Activated naive CD8-positive, alpha-beta T cell (primary cell): ENCODE measurements around the gene RBBP7.

Source experiments
- H3K27ac Mint-ChIP-seq: one replicate; pipeline ENCODE4 v1.8.0; 2021; ENCODE audit warnings: mixed read lengths
- H3K27me3 Mint-ChIP-seq: one replicate; pipeline ENCODE4 v1.8.0; 2021; ENCODE audit warnings: mixed read lengths
- H3K36me3 Mint-ChIP-seq: one replicate; pipeline ENCODE4 v1.8.0; 2021; ENCODE audit warnings: mixed read lengths
- H3K4me1 Mint-ChIP-seq: one replicate; pipeline ENCODE4 v1.8.0; 2021; ENCODE audit warnings: low read depth, mixed read lengths
- H3K4me3 Mint-ChIP-seq: one replicate; pipeline ENCODE4 v1.8.0; 2021; ENCODE audit warnings: mild to moderate bottlenecking, mixed read lengths
- H3K9me3 Mint-ChIP-seq: one replicate; pipeline ENCODE4 v1.8.0; 2021; ENCODE audit warnings: low read depth, mixed read lengths

The RBBP7 gene

GRCh38 chrX:16822723-16823122 is 47.4 kb downstream of the RBBP7 start:
- H3K27me3 Mint-ChIP-seq, result no peaks in the 10 kb centered on the region
- no peaks in the 10 kb centered on the region for H3K9me3 Mint-ChIP-seq
- peak overlapping the region; percentile 30 for H3K27ac Mint-ChIP-seq
- H3K4me1 Mint-ChIP-seq, result peaks cover 2% of the 10 kb centered on the region
- no peaks in the 10 kb centered on the region for H3K36me3 Mint-ChIP-seq
- H3K4me3 Mint-ChIP-seq, result no peak overlapping the region

- Mint-ChIP-seq H3K27ac (no peak overlapping the region), H3K36me3 (no peaks in the 10 kb centered on the region)
Observed at GRCh38 chrX:16819634-16820033, 50.5 kb downstream of the RBBP7 start.

GRCh38 chrX:16814597-16814996 is 55.6 kb downstream of the RBBP7 start:
- Mint-ChIP-seq H3K4me1 (peaks cover 8% of the 10 kb centered on the region), H3K27me3 (no peaks in the 10 kb centered on the region), H3K9me3 (no peaks in the 10 kb centered on the region), H3K27ac (no peak overlapping the region), H3K36me3 (no peaks in the 10 kb centered on the region), H3K4me3 (no peak overlapping the region)

More at GRCh38 chrX:16819634-16820033, 50.5 kb downstream of the RBBP7 start:
- peaks cover 8% of the 10 kb centered on the region for H3K4me1 Mint-ChIP-seq
- H3K27me3 Mint-ChIP-seq, result no peaks in the 10 kb centered on the region
- H3K9me3 Mint-ChIP-seq, result no peaks in the 10 kb centered on the region
- H3K4me3 Mint-ChIP-seq, result no peak overlapping the region

- no peaks in the 10 kb centered on the region for H3K36me3 Mint-ChIP-seq
- H3K27ac Mint-ChIP-seq, result peak overlapping the region; percentile 61
- peaks cover 20% of the 10 kb centered on the region for H3K4me1 Mint-ChIP-seq
- H3K4me3 Mint-ChIP-seq, result no peak overlapping the region
- no peaks in the 10 kb centered on the region for H3K9me3 Mint-ChIP-seq
- H3K27me3 Mint-ChIP-seq, result no peaks in the 10 kb centered on the region
Observed at GRCh38 chrX:16807976-16808542, 62.1 kb downstream of the RBBP7 start.

GRCh38 chrX:16807548-16807947 is 62.6 kb downstream of the RBBP7 start:
- H3K4me1 Mint-ChIP-seq, result peaks cover 20% of the 10 kb centered on the region
- H3K27me3 Mint-ChIP-seq, result no peaks in the 10 kb centered on the region
- no peak overlapping the region for H3K4me3 Mint-ChIP-seq
- H3K9me3 Mint-ChIP-seq, result no peaks in the 10 kb centered on the region
- H3K27ac Mint-ChIP-seq, result no peak overlapping the region
- H3K36me3 Mint-ChIP-seq, result no peaks in the 10 kb centered on the region

- H3K4me1 Mint-ChIP-seq, result peaks cover 18% of the 10 kb centered on the region
- no peaks in the 10 kb centered on the region for H3K9me3 Mint-ChIP-seq
- H3K27ac Mint-ChIP-seq, result no peak overlapping the region
- H3K36me3 Mint-ChIP-seq, result no peaks in the 10 kb centered on the region
- no peaks in the 10 kb centered on the region for H3K27me3 Mint-ChIP-seq
- H3K4me3 Mint-ChIP-seq, result no peak overlapping the region
Observed at GRCh38 chrX:16804923-16805464, 65.2 kb downstream of the RBBP7 start.

- Mint-ChIP-seq H3K4me1 (peaks cover 11% of the 10 kb centered on the region), H3K9me3 (no peaks in the 10 kb centered on the region), H3K27me3 (no peaks in the 10 kb centered on the region), H3K36me3 (no peaks in the 10 kb centered on the region), H3K4me3 (no peak overlapping the region), H3K27ac (no peak overlapping the region)
Observed at GRCh38 chrX:16797841-16798240, 72.3 kb downstream of the RBBP7 start.

GRCh38 chrX:16797358-16797757 is 72.8 kb downstream of the RBBP7 start:
- H3K9me3 Mint-ChIP-seq, result no peaks in the 10 kb centered on the region
- peaks cover 11% of the 10 kb centered on the region for H3K4me1 Mint-ChIP-seq
- H3K4me3 Mint-ChIP-seq, result no peak overlapping the region
- no peak overlapping the region for H3K27ac Mint-ChIP-seq
- H3K27me3 Mint-ChIP-seq, result no peaks in the 10 kb centered on the region
- H3K36me3 Mint-ChIP-seq, result no peaks in the 10 kb centered on the region

- H3K4me3 Mint-ChIP-seq, result no peak overlapping the region
- peaks cover 14% of the 10 kb centered on the region for H3K4me1 Mint-ChIP-seq
- H3K36me3 Mint-ChIP-seq, result no peaks in the 10 kb centered on the region
- no peak overlapping the region for H3K27ac Mint-ChIP-seq
- no peaks in the 10 kb centered on the region for H3K9me3 Mint-ChIP-seq
- H3K27me3 Mint-ChIP-seq, result no peaks in the 10 kb centered on the region
Observed at GRCh38 chrX:16796298-16796697, 73.9 kb downstream of the RBBP7 start.
